ENCODE measurements around the gene SQSTM1.
A peak's percentile ranks its signal among the peaks of the same experiment; 100 is the strongest.

SQSTM1 gene

DNA sequence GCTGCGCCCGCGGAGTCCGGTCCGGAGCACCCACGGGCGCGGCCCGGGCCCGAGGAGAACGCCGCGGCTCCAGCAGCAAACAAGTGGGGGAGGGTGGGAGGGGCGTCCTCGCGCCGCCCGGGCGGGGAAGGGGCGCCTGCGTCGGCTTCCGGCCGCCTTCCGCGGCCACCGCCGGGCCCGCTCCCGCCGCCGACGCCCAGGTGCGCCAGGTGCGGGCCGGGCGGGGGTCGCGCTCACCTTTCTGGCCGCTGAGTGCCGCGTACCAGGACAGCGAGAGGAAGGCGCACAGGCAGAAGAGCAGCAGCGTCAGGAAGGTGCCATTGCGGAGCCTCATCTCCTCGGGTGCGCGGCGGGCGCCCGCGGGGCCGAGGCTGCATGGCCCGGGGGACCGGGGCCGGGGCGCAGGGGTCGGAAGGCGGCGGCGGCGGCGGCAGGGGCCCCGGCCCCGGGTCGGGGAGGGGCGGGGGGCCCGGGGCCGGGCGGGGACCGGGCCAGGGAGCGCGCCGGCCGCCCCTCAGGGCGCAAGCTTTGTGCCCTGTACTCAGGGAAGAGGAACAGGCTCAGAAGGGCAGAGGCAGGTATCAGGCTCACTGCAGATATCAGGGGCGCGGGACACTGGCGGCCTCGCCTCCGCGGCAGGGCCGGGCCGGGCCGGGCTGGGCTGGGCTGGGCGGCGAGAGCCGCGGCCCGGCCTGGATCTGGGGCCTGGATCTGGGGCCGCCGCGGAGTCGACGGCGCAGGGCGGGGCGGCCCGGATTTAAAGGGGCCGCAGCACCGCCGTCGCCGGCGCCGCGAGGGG lies 14.3 kb upstream of the SQSTM1 start, which contains the start of gene MGAT4B:
TSS of gene MGAT4B (minus strand) at position 617 of the 799 bp plus-strand sequence. CDS start at position 334, 283 bp downstream.
- DNase-seq: peak; percentile 84

DNA sequence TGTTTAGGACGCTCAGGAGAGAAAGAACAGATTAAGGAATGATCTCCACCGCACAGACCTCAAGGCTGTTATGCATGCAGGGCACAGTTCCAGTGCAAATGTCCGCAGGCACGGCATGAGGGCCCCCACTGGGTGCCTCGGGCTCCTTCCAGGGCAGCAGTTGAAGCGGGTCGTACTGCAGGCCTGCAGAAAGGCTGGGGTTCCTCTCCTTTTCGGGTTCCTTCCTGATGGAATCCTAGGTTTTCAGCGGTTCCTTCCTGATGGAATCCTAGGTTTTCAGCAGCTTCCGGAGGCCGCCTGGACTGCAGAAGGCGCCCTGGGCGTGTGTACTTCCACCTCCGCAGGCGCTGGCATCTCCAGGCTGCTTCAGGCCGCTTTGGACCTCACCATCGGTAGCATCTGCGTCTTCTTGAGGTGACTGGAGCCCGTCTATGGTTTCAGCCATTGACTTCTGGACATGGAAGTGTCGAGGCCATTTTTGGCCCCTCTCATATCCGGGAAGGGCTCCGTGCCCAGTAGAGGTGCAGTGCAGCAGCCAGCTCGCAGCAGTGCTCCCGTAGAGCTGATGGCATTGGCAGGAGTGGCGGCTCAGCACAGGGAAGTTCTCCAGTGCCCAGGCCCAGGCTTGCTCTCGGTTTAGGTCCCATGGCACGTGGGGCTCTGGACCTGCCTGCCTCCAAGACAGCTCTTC lies 8.4 kb upstream of the SQSTM1 start:
- DNase-seq: no peak

DNA sequence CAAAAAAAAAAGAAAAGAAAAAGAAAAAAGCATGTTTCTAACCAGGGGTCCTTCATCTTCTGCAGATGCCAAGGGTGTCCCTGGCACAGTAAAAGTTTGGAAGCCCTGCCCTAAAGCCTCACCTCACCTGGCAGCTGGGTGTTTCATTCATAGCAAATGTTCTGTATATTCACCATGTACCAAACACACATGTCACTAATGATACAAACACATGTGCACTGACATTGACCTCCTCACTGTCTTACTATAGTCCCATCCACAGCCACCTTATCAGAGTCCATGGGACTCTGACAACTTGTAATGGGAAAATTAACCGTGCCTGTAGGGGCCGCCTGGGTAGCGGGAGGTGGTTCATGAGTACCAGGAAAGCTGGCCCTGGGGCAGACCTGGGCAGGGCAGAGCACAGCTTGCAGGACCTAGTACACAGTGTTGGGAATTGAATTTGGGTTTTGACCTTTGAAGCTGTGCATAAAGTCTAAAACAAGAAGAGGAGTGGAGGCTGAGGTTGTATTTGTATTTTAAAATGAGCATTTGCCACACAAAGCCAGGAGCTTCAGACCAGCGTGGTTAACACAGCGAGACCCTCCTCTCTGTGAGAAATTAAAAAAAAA lies 7.6 kb upstream of the SQSTM1 start:
- no peak for DNase-seq

- no peak for DNase-seq
Measured at GRCh38 chr5:179814090-179814489, 6.6 kb upstream of the SQSTM1 start.

DNA sequence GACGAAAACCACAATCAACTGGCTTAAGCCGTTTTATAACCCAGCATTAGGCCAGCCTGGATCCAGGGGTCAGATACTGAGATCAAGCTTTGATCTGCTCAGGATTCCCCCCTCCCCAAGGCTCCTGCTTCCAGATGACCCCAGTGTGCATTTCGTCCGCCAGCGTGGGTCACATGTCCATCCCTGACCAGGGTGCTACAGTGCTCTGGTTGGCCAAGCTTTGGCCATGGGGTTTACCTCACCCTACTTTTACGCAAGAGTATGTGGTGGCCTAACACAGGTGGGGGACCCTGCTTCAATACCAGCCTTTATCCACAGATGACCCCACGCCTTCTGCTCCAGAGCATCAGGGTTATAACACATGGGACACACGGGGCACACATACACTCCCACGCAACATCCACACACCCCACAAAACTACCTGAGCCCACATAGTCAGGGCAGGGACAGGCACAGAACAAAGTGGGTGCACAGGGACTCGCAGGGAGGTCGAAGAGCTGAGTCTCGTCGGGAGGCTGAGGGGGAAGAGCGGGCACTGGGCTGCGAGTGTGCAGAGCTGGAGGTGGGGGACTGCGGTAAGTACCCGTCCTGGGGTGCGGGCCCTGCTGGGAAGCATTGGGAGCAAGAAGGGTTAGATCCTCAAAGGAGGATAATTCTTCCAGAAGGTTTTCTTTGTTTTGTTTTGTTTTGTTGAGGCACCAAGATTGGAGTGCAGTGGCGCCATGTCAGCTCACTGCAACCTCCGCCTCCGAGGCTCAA lies 5.0 kb upstream of the SQSTM1 start:
- DNase-seq: no peak

DNA sequence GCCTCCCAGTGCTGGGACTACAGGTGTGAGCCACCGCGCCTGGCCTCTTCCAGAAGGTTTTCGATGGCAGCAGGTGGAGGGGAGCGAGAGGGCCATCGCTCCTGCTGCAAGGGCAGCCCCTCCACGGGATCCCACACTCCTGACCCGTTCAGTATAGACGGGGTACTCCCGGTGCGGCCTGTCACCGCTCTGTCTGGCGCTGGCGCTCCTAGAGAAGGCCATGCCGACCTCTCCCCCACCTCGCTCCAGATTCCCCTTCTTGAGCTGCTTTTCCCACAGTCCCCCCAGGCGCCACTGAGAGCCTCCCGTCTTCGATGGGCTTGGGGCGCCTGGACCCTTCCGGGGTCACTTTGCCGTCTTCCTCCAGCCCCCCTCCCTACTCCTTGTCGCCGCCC lies 4.3 kb upstream of the SQSTM1 start:
- no peak for DNase-seq

DNA sequence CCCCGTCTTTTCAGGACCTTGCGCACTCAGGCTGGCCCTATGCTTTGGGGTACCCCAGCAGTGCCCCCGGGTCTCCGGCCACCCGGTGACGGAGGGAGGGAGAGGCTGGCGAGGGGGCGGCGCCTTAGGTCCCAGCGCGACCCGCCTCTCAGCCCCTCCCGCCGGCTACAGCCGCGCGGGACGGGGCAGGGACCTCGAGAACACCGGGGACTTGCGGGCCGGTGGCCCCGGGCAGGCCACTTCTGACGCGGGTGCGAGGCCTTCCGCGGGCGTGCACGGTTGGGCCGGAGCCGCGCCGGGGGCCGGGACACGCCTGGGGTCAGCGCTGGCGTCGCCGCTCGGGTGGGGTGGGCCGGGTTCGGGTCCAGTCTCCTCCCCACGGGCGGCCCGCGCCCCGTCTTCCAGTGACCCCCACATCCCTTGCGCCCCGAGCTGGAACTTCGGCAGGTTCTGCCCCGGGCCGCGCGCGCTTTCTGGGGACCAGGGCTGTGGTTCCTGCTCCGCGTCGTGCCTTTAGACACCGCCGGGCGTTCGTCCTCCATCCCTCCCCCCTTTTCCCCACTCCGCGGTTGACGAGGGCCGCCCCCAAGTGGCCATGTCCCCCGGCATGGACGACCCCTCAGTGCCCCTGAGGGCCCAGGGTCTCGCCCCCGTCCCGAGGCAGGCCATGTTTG lies 3.8 kb upstream of the SQSTM1 start:
- peak; percentile 62 for DNase-seq

GRCh38 chr5:179817470-179817840 lies 3.2 kb upstream of the SQSTM1 start:
- peak; percentile 65 for DNase-seq

- DNase-seq: peak; percentile 56
Measured at GRCh38 chr5:179817890-179818745, 2.6 kb upstream of the SQSTM1 start.

DNA sequence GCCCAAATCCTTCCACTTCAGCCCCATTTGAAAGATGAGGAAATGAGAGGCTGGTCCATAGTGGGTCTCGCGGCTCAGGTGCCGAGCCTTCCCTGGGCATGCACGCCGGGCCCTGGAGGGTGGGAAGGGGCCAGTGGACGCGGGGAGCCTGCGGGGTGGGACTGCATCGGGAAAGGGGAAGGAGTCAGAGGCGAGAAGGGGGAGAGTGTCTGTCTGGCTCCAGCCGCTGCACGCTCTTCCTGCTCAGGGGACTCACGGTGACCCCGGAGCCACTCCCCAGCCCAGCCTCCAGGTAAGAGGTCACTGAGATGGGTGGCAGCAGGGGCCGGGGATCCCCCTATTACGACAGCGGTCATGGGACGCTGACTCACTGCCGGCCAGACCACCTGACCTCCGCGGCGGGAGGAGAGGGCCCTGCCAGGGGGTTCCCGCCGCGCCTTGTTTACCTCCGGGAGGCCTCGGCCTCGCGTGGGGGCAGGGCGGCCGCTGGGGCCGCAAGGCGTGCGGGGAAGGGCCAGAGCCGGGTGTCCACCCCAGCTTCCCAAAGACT lies 1.9 kb upstream of the SQSTM1 start:
- DNase-seq: peak; percentile 89

DNA sequence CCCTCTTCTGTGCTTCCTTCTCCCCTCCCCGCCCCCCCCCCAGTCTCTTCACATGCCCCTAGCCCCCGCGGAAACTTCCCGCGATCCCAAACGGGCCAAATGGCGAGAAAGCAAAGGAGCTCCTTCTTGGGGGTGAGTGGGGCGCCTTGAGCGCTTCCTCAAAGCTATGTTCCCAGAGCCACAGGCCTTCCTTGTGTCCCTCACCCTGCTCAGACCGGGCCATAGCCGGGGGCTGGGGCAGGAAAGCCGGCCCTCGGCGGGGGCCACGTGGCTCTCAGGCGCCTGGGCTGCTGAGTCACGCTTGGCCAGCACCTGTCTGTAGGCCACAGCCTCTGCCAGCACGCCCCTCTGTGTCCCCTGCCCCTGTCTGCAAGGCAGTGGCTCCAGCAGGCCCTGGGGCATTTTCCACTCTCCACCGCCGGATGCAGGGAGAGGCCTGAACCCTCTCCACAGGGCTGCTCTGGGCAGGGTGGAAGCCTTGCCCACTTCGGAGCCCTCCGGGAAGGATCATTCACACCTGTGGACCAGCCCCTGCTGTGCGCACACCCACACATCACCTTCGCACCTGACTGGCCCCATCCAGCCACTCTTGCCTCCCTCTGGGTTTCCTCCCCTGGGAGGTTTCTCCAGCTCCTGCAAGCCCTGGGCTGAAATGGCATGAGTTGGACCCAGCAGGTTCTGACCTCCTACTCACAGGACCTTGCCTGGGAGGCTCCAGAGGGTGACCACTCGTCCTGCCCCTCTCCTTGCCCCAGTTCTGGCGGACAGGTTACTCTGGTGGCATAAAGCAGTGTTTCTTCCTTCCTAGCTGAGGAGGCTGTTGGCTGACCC lies 1.2 kb upstream of the SQSTM1 start:
- peak; percentile 78 for DNase-seq

DNA sequence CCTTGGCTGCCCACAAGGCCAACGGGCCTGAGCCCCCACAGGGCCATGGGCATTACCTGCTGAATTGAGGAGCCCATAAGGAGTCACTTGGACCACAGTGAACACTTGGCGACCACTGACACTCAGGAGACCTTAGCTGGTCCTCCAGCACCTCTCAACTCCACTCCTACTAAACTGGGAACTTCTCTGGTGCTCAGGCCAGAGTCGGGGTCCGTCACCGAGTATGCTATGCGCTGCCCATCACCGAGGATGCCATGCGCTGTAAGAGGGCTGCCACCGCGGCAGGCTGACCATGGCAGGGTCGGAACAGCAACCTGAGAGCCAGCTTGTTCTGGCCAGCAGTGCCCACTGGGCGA lies 600 bp upstream of the SQSTM1 start:
- DNase-seq: no peak

GRCh38 chr5:179821298-179822058 lies 773 bp downstream of the SQSTM1 start:
- DNase-seq: peak; percentile 88

DNA sequence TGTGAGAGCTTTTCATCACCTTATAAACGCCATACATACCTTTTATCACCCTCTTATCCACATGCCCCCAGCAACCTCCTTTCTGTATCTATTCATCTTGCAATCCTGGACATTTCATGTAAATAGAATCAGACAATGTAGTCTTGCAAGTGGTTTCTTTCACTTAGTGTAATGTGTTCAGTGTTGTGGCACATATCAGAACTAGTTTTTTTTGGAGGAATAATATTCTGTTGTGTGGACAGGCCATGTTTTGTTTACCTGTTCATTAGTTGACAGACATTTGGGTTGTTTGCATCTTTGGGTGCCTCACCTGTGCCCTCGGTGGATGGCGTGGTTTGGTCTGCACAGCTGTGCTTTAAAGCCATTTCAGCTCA lies 1.3 kb downstream of the SQSTM1 start:
- DNase-seq: no peak

DNA sequence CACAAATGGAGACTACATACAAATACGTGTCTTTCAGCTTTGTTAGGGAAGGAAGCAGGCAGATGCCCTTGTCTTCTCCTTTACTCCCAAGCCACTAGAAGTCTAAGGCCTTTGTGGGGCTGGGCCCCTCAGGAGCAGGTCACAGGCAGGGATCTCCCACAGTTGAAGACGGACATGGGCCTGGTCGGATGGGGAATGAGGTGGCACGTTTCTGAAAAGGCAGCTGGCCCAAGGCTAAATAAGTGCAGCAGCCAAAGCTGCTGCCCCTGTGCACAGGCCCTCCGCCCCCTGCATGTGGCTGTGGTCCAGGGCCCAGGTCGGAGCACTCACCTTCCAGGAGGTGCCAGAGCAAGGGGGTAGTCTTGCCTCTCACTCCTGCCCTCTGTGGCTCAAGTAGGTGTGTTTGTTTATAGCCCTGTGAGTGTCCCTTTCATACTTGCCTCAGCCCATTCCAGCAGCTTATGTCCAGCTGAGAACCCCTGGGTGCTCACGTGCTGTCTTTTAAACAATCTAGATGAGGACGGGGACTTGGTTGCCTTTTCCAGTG lies 1.8 kb downstream of the SQSTM1 start:
- no peak for DNase-seq

- DNase-seq: no peak
Measured at GRCh38 chr5:179823937-179824744, 3.4 kb downstream of the SQSTM1 start.

DNA sequence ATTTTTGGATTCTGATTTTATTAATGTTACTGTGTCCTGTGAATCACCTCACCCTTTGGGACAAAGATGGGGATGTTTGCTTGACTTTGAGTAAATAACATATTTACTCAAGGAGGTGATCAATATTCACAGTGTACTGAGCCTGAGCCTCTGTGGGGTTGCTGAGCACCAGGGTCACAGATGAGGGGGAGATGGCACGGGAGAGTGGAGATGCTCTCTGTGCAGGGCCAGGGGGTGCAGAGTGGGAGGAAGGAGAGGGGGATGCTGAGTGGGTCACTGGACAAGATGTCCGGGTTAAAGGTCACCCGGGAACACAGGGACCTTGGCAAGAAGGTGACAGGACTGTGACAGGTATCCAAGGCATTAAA lies 4.0 kb downstream of the SQSTM1 start:
- DNase-seq: no peak

GRCh38 chr5:179825655-179826182 lies 5.0 kb downstream of the SQSTM1 start:
- DNase-seq: no peak
